Measurements from ENCODE around the gene HEMGN.

DNA sequence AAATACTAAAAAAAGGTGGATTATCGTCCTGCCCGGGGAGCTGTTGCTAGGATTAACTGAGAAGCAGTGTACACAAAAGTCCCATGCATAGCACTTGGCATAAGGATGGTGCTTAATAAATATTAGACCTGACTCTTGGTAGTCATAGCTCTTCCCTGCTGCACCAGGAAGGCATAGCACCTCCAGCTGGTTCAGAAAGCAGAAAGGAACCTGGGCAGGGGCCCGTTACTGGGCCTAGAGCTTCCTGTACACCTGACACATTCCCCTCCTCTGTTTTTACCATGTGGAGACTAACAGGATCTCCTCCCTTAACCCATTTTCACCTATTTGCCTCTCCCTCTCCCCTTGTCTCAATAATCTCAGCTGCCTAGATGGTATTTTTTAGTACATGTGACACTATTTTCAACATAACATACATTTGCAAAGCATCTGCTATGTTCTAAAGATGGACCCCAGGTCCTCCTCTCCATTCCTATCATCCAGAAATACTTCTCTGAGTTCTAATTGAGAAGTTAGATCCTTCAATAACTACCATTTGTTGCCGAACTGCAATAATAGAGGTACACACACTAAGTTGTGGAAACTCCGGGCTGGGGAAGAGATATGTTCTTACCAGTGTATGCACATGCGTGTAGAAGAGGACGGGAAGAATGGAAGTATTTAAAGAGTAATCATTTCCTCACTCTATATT is 42.0 kb upstream of the HEMGN start:
- no peak for TF ChIP-seq POLR2A (IDR thresholded peaks at IDR 0.05; ENCODE audit: low read depth, low read length)
- TF ChIP-seq, protein P1, sequence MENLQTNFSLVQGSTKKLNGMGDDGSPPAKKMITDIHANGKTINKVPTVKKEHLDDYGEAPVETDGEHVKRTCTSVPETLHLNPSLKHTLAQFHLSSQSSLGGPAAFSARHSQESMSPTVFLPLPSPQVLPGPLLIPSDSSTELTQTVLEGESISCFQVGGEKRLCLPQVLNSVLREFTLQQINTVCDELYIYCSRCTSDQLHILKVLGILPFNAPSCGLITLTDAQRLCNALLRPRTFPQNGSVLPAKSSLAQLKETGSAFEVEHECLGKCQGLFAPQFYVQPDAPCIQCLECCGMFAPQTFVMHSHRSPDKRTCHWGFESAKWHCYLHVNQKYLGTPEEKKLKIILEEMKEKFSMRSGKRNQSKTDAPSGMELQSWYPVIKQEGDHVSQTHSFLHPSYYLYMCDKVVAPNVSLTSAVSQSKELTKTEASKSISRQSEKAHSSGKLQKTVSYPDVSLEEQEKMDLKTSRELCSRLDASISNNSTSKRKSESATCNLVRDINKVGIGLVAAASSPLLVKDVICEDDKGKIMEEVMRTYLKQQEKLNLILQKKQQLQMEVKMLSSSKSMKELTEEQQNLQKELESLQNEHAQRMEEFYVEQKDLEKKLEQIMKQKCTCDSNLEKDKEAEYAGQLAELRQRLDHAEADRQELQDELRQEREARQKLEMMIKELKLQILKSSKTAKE (IDR thresholded peaks at IDR 0.05; ENCODE audit: low read depth, poor library complexity, severe bottlenecking), result no peak
- TF ChIP-seq ELK1 (IDR thresholded peaks at IDR 0.05; ENCODE audit: low read depth, low read length), result no peak
- no peak for TF ChIP-seq ESRRA (IDR thresholded peaks at IDR 0.05; ENCODE audit: low read length)
- no peak for TF ChIP-seq CTCF (IDR thresholded peaks at IDR 0.05 in 2 of 3, conservative IDR thresholded peaks at IDR 0.05 in 1 of 3; ENCODE audit: control insufficient read depth in 2 of 3, extremely low read depth in 1 of 3, insufficient read depth in 1 of 3, low read depth in 3 of 3, low read length in 3 of 3)
- TF ChIP-seq RFX5 (IDR thresholded peaks at IDR 0.05; ENCODE audit: low read depth, low read length), result no peak
- no peak for TF ChIP-seq ETV6 (conservative IDR thresholded peaks at IDR 0.05 in 1 of 2, IDR thresholded peaks at IDR 0.05 in 1 of 2; ENCODE audit: borderline replicate concordance in 1 of 2, low read depth in 1 of 2)
- TF ChIP-seq POLR2AphosphoS5 (IDR thresholded peaks at IDR 0.05; ENCODE audit: low read length), result no peak

Data from GM12878 (cell line).